ENCODE data around the gene AMMECR1. TPM values are rescaled to one million over a fixed set of nuclear protein-coding genes. Genes with fewer than 3 reads are reported as not detected.
"Not testable (repeated sequence)": the region's sequence is repeated elsewhere in the genome, so short reads cannot be mapped to it uniquely, and the experiment has no call there.

Gene AMMECR1
- 21.1 and 22.9 TPM in 2 replicates for total RNA-seq (2014; rRNA removed; shearing (Covaris generic); ENCODE audit: low replicate concordance)

GRCh38 chrX:110317820-110318663 lies at the start of gene AMMECR1:
AMMECR1 (minus strand) TSS chrX:110318085; CDS start chrX:110318071, 14 bp downstream.
- in situ Hi-C loops (cut with HindIII; ENCODE audit: low pct_unique_long_range_greater_than_20kb, low sequenced_read_pairs), result no loop called here
- DNase-seq (ENCODE audit: low read depth), result peak; percentile 75

DNA sequence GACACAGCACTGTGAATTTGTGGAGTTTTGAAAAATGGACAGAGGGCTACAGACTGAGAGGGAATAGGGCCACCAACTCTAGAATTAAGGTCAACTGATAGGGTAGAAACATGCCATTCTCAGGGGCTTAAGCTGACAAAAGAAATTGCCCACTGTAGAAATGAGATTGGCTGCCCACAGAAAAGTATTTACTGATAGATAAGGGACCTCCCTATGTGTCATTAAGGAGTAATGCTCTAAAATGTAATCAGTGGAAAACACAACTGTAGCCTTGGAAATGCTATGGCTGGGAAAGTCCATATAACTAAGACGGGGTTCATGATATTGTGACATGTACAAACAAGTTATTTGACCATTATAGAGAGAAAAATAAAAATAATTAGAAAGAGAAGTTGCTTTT lies 45.4 kb upstream of the AMMECR1 start:
- in situ Hi-C loops (cut with HindIII; ENCODE audit: low pct_unique_long_range_greater_than_20kb, low sequenced_read_pairs), result no loop called here
- DNase-seq (ENCODE audit: low read depth), result no peak

DNA sequence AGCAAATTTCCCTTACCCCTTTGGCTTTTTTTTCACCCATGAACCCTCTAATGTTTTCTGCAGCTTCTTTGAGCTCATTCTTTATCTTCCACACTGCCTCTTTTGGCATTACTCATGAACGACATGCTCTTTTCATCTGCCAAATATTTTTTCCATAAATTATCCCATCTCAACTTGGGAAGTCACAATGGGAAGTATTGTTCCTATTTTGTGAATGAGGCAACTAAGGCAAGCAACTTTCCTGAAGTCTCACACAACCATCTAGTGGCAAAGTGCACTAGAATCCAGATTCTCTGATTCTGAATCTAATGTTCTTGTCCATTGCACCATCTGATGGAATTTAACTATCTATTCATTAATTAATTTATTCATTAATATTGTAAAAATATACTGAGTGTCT lies 41.4 kb upstream of the AMMECR1 start:
- no peak for DNase-seq (ENCODE audit: low read depth)
- in situ Hi-C loops (cut with HindIII; ENCODE audit: low pct_unique_long_range_greater_than_20kb, low sequenced_read_pairs), result no loop called here

GRCh38 chrX:110358548-110358947 lies 40.7 kb upstream of the AMMECR1 start, which contains the start of gene RTL9:
RTL9 (plus strand) TSS chrX:110358848; CDS start chrX:110450618, 91,770 bp downstream.
- in situ Hi-C loops (cut with HindIII; ENCODE audit: low pct_unique_long_range_greater_than_20kb, low sequenced_read_pairs), result no loop called here
- no peak for DNase-seq (ENCODE audit: low read depth)

DNA sequence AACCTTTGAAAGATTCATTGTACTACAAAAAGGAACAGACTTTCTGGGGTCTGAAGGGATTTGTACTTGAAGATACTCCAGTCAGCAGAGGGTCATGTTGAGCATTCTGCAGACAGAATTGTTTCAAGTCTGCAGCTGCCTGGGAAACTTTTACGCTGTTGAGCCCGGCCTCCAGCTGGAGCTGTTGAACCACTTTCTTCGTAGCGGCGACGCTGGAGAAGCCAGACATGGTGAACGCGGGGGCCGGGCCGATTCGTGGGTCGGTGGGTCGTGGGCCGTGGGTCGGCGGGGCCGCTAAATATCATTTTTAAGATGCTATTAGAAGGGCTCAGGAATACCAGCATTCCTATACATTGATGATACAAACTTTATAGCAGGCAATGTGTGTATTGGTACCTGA lies 28.8 kb upstream of the AMMECR1 start:
- DNase-seq (ENCODE audit: low read depth), result no peak
- in situ Hi-C loops (cut with HindIII; ENCODE audit: low pct_unique_long_range_greater_than_20kb, low sequenced_read_pairs), result no loop called here

DNA sequence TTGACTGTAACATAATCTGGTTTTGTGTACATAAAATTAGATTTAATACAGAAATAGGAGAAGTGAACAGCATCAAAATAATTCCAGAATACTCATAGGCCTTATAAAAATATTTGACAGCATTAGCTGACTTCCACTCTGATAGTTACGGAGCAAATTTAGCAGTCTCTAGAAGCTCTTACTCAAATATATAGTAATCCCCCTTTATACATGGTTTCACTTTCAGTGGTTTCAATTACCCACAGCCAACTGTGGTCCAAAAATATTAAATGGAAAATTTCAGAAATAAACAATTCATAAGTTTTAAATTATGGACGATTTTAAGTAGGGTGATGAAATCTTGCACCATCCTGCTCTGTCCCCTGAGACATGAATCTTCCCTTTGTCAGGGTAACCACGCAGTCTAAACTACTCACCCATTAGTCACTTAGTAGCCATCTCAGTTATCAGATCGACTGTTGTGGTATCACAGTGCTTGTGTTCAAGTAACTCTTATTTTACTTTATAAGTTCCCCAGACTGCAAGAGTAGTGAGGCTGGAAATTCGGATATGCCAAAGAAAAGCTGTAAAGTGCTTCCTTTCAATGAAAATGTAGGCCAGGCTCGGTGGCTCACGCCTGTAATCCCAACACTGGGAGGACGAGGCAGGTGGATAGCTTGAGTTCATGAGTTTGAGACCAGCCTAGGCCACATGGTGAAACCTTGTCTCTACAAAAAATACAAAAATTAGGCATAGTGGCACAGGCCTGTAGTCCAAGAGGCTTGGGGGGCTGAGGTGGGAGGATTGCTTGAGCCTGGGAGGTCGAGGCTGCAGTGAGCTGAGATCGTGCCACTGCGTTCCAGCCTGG lies 23.5 kb upstream of the AMMECR1 start:
- DNase-seq (ENCODE audit: low read depth), result peak; percentile 5

DNA sequence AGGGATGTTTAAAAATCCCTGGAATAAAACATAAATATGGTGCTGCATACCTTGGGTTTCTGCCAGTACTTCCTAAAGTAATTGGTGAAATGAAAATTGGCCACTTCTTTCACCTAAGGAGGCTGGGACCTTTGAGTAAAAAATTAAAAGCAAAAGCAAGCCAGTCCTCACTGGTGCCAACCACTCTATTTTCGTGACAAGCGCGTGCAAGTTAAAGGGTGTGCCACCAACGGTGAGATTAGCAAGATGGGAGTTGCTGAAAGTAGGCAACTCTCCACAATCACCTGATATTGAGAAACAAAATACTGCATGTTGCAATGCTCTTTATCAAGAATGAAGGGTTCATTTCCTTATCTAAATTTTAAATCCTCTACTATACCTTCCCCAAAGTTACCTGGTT lies 21.1 kb upstream of the AMMECR1 start:
- no peak for DNase-seq (ENCODE audit: low read depth)
- in situ Hi-C loops (cut with HindIII; ENCODE audit: low pct_unique_long_range_greater_than_20kb, low sequenced_read_pairs), result no loop called here

More for the DNA sequence above, 23.5 kb upstream of the AMMECR1 start:
- in situ Hi-C loops (cut with HindIII; ENCODE audit: low pct_unique_long_range_greater_than_20kb, low sequenced_read_pairs), result no loop called here

DNA sequence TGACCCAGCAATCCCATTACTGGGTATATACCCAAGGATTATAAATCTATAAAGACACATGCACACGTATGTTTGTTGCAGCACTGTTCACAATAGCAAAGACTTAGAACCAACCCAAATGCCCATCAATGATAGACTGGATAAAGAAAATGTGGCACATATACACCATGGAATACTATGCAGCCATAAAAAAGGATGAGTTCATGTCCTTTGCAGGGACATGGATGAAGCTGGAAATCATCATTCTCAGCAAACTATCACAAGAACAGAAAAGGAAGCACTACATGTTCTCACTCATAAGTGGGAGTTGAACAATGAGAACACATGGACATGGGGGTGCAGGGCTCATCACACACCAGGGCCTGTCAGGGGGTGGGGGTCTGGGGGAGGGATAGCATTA lies 15.6 kb upstream of the AMMECR1 start:
- DNase-seq (ENCODE audit: low read depth); in situ Hi-C loops (cut with HindIII; ENCODE audit: low pct_unique_long_range_greater_than_20kb, low sequenced_read_pairs): not testable (repeated sequence)

GRCh38 chrX:110331444-110332030 lies 13.7 kb upstream of the AMMECR1 start:
- DNase-seq (ENCODE audit: low read depth), result no peak
- in situ Hi-C loops (cut with HindIII; ENCODE audit: low pct_unique_long_range_greater_than_20kb, low sequenced_read_pairs), result no loop called here

DNA sequence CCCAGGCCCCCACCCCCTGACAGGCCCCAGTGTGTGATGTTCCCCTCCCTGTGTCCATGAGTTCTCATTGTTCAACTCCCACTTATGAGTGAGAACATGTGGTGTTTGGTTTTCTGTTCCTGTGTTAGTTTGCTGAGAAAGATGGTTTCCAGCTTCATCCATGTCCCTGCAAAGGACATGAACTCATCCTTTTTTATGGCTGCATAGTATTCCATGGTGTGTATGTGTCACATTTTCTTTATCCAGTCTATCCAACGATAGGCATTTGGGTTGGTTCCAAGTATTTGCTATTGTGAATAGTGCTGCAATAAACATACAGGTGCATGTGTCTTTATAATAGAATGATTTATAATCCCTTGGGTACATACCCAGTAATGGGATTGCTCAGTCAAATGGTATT lies 10.7 kb upstream of the AMMECR1 start:
- DNase-seq (ENCODE audit: low read depth); in situ Hi-C loops (cut with HindIII; ENCODE audit: low pct_unique_long_range_greater_than_20kb, low sequenced_read_pairs): not testable (repeated sequence)

GRCh38 chrX:110327336-110327735 lies 9.5 kb upstream of the AMMECR1 start:
- in situ Hi-C loops (cut with HindIII; ENCODE audit: low pct_unique_long_range_greater_than_20kb, low sequenced_read_pairs), result no loop called here
- no peak for DNase-seq (ENCODE audit: low read depth)

DNA sequence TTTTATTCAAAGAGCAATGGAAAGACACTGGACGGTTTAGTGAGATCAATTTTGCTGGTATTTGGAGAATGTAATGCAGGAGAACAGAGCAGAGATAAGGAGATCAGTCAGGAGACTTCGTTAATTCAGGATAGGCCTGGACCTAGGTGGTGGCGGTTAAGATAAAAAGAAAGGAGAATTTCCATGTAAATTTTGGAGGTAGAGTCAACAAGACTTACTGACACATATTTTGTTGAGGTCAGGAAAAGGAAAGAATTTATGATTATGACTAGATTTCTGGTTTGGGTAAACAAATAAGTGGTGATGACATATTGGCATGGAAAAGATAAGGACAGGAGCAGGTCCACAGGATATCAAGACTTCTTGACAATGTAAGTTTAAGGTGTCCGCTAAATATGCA lies 8.8 kb upstream of the AMMECR1 start:
- DNase-seq (ENCODE audit: low read depth), result no peak
- in situ Hi-C loops (cut with HindIII; ENCODE audit: low pct_unique_long_range_greater_than_20kb, low sequenced_read_pairs), result no loop called here

- no peak for DNase-seq (ENCODE audit: low read depth)
- in situ Hi-C loops (cut with HindIII; ENCODE audit: low pct_unique_long_range_greater_than_20kb, low sequenced_read_pairs), result no loop called here
Observed at GRCh38 chrX:110322603-110323002, 4.7 kb upstream of the AMMECR1 start.

GRCh38 chrX:110321670-110322069 lies 3.8 kb upstream of the AMMECR1 start:
- DNase-seq (ENCODE audit: low read depth), result no peak
- in situ Hi-C loops (cut with HindIII; ENCODE audit: low pct_unique_long_range_greater_than_20kb, low sequenced_read_pairs), result no loop called here

DNA sequence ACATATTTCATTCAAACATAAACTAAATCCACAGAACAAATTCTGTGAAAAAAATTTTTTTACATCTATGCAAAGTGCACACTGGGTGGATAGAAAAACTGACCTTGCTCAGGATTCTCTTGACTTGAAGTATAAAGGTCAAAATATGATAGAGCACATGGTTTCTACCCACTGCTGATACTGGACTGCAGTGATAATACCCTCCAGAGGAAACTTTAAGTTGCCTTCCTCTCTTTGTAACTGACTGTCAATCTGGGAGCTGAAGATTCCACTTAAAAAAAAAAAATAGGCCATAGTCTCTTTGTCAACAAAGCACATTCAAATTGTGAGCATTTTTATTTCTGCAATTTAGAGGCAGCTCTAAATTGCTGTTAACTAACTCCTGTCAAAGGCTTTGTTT lies 3.2 kb upstream of the AMMECR1 start:
- DNase-seq (ENCODE audit: low read depth), result no peak
- in situ Hi-C loops (cut with HindIII; ENCODE audit: low pct_unique_long_range_greater_than_20kb, low sequenced_read_pairs), result no loop called here

GRCh38 chrX:110320381-110320987 lies 2.6 kb upstream of the AMMECR1 start:
- DNase-seq (ENCODE audit: low read depth), result no peak
- in situ Hi-C loops (cut with HindIII; ENCODE audit: low pct_unique_long_range_greater_than_20kb, low sequenced_read_pairs), result no loop called here

DNA sequence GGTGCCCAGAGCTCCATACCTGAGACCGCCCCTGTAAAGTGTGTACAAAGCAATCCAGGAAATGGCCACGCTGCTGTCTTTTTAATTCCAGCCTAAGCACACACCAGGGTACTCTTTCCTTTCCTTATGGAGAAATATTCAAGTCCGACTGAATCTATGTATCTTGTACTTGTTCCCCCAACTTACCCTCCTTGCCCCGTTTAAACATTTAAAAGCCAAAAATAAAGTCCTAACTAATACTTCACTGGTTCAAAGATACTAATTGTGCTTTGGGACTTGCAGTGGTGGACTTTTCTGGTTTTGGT lies 731 bp upstream of the AMMECR1 start:
- no peak for DNase-seq (ENCODE audit: low read depth)
- in situ Hi-C loops (cut with HindIII; ENCODE audit: low pct_unique_long_range_greater_than_20kb, low sequenced_read_pairs), result no loop called here

GRCh38 chrX:110317061-110317819 lies 645 bp downstream of the AMMECR1 start:
- peak; percentile 28 for DNase-seq (ENCODE audit: low read depth)

More at GRCh38 chrX:110317061-110317819, 645 bp downstream of the AMMECR1 start:
- in situ Hi-C loops (cut with HindIII; ENCODE audit: low pct_unique_long_range_greater_than_20kb, low sequenced_read_pairs), result no loop called here

Data from Caki2 (cell line).